Tibial artery (tissue), 4 donors: Measurements from ENCODE around the gene PDCD5.
A peak's percentile ranks its signal among the peaks of the same experiment; 100 is the strongest.
"Not testable (repeated sequence)": the region's sequence is repeated elsewhere in the genome, so short reads cannot be mapped to it uniquely, and the experiment has no call there.

ENCODE experiments used
- DNase-seq, 2 donors: peaks; one replicate each; pipeline ENCODE4 v3.0.0-alpha.2; 2019
- H3K27ac ChIP-seq, 2 donors: fragments of 200-600 bp; sonication (generic) in 1 of 2; 1 replicate in 1 of 2; 2 replicates in 1 of 2; pipeline ENCODE4 v1.5.1; 2018 to 2019; ENCODE audit warnings: mild to moderate bottlenecking in 1 of 2
- H3K27me3 ChIP-seq, 2 donors: fragments of 200-600 bp; sonication (generic) in 1 of 2; one replicate each; pipeline versions ENCODE4 v1.5.1 to v1.6.0; 2016 to 2019
- H3K36me3 ChIP-seq, 3 donors: fragments of 200-600 bp; sonication (generic) in 2 of 3; one replicate each; pipeline ENCODE4 v1.5.1; 2016 to 2019; ENCODE audit warnings: mild to moderate bottlenecking in 2 of 3
- H3K4me1 ChIP-seq, 4 donors: fragments of 200-600 bp; sonication (generic) in 2 of 4; 1 replicate in 3 of 4; 2 replicates in 1 of 4; pipeline ENCODE4 v1.5.1; 2016 to 2019
- H3K4me3 ChIP-seq, 2 donors: fragments of 200-600 bp; sonication (generic) in 1 of 2; 1 replicate in 1 of 2; 2 replicates in 1 of 2; pipeline ENCODE4 v1.5.1; 2018 to 2019; ENCODE audit warnings: mild to moderate bottlenecking in 2 of 2
- H3K9me3 ChIP-seq, 3 donors: fragments of 200-600 bp; sonication (generic) in 1 of 3; one replicate each; pipeline ENCODE4 v1.5.1; 2016 to 2019
- CTCF ChIP-seq, 2 experiments: fragments of 200-600 bp in 1 of 2; fragments of 450-650 bp in 1 of 2; IDR thresholded peaks; one replicate each; pipeline ENCODE4 v1.5.1; 2017 to 2019; ENCODE audit warnings: antibody characterized with exemption in 2 of 2, mild to moderate bottlenecking in 1 of 2, moderate library complexity in 1 of 2
- intact Hi-C: fragments of 100-400 bp; cut with DNase I; formaldehyde crosslinking; loops from one replicate; pipeline ENCODE4 v1.15.0; 2023; ENCODE audit warnings: low total_unique reads

PDCD5 gene

GRCh38 chr19:32580901-32581704, at the start of gene PDCD5:
PDCD5 (plus strand) TSS chr19:32581190; CDS start chr19:32581262, 72 bp downstream.
- intact Hi-C loops, result loop anchor here (10.0 kb wide), 2 partner anchors 94 to 176 kb away; partner anchors contain the start of genes ANKRD27, DPY19L3 and RGS9BP
- Histone ChIP-seq H3K36me3 (peaks cover 14 to 24% (median 22%) of the 10 kb centered on the region in 3 donors), H3K27ac (peak within 1 kb of the TSS; percentile 90 to 91), H3K9me3 (no peaks in the 10 kb centered on the region), H3K27me3 (no peaks in the 10 kb centered on the region), H3K4me3 (peak within 1 kb of the TSS; percentile 96 to 100), H3K4me1 (peaks cover 0 to 13% (median 9%) of the 10 kb centered on the region in 4 donors)
- peak; percentile 95 to 98 for DNase-seq
- TF ChIP-seq CTCF (IDR thresholded peaks at IDR 0.05), result no peak

- peaks cover 0 to 12% (median 9%) of the 10 kb centered on the region in 3 donors for H3K9me3 ChIP-seq
- no peak overlapping the region for H3K4me3 ChIP-seq
- DNase-seq, result no peak
- H3K36me3 ChIP-seq, result no peaks in the 10 kb centered on the region
- no peaks in the 10 kb centered on the region for H3K27me3 ChIP-seq
- H3K4me1 ChIP-seq, result no peaks in the 10 kb centered on the region
- intact Hi-C loops, result no loop called here
- no peak overlapping the region for H3K27ac ChIP-seq
- TF ChIP-seq CTCF (IDR thresholded peaks at IDR 0.05), result no peak
Observed at GRCh38 chr19:32532233-32532632, 48.8 kb upstream of the PDCD5 start.

GRCh38 chr19:32537580-32537979, 43.4 kb upstream of the PDCD5 start:
- H3K9me3 ChIP-seq, result no peaks in the 10 kb centered on the region
- no peaks in the 10 kb centered on the region for H3K36me3 ChIP-seq
- H3K27me3 ChIP-seq, result peaks cover 0 to 2% of the 10 kb centered on the region in 2 donors
- no peak overlapping the region for H3K27ac ChIP-seq
- no peak overlapping the region for H3K4me3 ChIP-seq
- intact Hi-C loops, result no loop called here
- no peak for DNase-seq
- TF ChIP-seq CTCF (IDR thresholded peaks at IDR 0.05), result no peak
- H3K4me1 ChIP-seq, result no peaks in the 10 kb centered on the region

GRCh38 chr19:32539240-32539916, 41.6 kb upstream of the PDCD5 start:
- H3K9me3 ChIP-seq, result no peaks in the 10 kb centered on the region
- no peak for TF ChIP-seq CTCF (IDR thresholded peaks at IDR 0.05)
- H3K36me3 ChIP-seq, result no peaks in the 10 kb centered on the region
- H3K4me3 ChIP-seq, result no peak overlapping the region
- no peaks in the 10 kb centered on the region for H3K4me1 ChIP-seq
- H3K27ac ChIP-seq, result no peak overlapping the region
- H3K27me3 ChIP-seq, result peaks cover 0 to 2% of the 10 kb centered on the region in 2 donors
- no peak for DNase-seq
- intact Hi-C loops, result no loop called here

GRCh38 chr19:32540621-32541020, 40.4 kb upstream of the PDCD5 start:
- Histone ChIP-seq H3K4me3 (no peak overlapping the region), H3K27me3 (peaks cover 0 to 2% of the 10 kb centered on the region in 2 donors), H3K9me3 (no peaks in the 10 kb centered on the region), H3K36me3 (no peaks in the 10 kb centered on the region), H3K4me1 (no peaks in the 10 kb centered on the region), H3K27ac (no peak overlapping the region)
- intact Hi-C loops, result no loop called here
- TF ChIP-seq CTCF (IDR thresholded peaks at IDR 0.05), result no peak
- DNase-seq, result no peak

GRCh38 chr19:32541376-32541775, 39.6 kb upstream of the PDCD5 start:
- H3K27ac ChIP-seq, DNase-seq, H3K36me3 ChIP-seq, H3K4me1 ChIP-seq, H3K27me3 ChIP-seq, H3K4me3 ChIP-seq, intact Hi-C loops, H3K9me3 ChIP-seq: not testable (repeated sequence)
